ENCODE results near the gene CYP4F8. TPM values are rescaled to one million over a fixed set of nuclear protein-coding genes. Genes with fewer than 3 reads are reported as not detected.

CYP4F8 gene
- total RNA-seq, 4 donors from 2014 or later: not detected

- intact Hi-C loops (cut with DNase I): no loop called here
- H3K4me3 ChIP-seq: no peak overlapping the region
- H3K9me3 ChIP-seq: no peaks in the 10 kb centered on the region
- no peak overlapping the region for H3K27ac ChIP-seq (replicated peaks in 1 of 4)
- H3K36me3 ChIP-seq: no peaks in the 10 kb centered on the region
- peaks cover 0 to 44% (median 0%) of the 10 kb centered on the region in 4 donors for H3K27me3 ChIP-seq
- H3K4me1 ChIP-seq: no peaks in the 10 kb centered on the region
- no peak for DNase-seq (ENCODE audit: extremely low spot score)
- TF ChIP-seq POLR2AphosphoS5 (IDR thresholded peaks at IDR 0.05): no peak
- TF ChIP-seq POLR2A (IDR thresholded peaks at IDR 0.05; ENCODE audit: low read depth): no peak
- TF ChIP-seq EP300 (IDR thresholded peaks at IDR 0.05): no peak
- TF ChIP-seq, protein P1, sequence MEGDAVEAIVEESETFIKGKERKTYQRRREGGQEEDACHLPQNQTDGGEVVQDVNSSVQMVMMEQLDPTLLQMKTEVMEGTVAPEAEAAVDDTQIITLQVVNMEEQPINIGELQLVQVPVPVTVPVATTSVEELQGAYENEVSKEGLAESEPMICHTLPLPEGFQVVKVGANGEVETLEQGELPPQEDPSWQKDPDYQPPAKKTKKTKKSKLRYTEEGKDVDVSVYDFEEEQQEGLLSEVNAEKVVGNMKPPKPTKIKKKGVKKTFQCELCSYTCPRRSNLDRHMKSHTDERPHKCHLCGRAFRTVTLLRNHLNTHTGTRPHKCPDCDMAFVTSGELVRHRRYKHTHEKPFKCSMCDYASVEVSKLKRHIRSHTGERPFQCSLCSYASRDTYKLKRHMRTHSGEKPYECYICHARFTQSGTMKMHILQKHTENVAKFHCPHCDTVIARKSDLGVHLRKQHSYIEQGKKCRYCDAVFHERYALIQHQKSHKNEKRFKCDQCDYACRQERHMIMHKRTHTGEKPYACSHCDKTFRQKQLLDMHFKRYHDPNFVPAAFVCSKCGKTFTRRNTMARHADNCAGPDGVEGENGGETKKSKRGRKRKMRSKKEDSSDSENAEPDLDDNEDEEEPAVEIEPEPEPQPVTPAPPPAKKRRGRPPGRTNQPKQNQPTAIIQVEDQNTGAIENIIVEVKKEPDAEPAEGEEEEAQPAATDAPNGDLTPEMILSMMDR (IDR thresholded peaks at IDR 0.05): no peak
- WGBS: 56% methylated on average over 6 of the region's 6 CpGs
These were observed 37.7 kb upstream of the CYP4F8 start for GRCh38 chr19:15577184-15577771.

DNA sequence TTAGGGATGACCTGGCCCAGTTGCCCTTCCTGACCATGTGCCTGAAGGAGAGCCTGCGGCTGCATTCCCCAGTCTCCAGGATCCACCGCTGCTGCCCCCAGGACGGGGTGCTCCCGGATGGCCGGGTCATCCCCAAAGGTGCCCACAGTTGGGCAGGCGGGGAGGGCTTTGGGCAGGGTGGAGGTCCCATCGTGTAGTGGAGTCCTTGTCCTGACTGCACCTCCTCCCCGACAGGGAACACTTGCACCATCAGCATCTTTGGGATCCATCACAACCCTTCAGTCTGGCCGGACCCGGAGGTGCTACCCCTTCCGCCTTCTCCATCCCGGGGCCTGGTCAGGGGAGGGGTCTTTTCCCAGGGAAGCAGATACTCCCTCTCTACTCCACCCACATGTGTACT lies 31.7 kb upstream of the CYP4F8 start:
- TF ChIP-seq, protein P1 (IDR thresholded peaks at IDR 0.05): no peak
- TF ChIP-seq POLR2A (IDR thresholded peaks at IDR 0.05; ENCODE audit: low read depth): no peak
- no peak for TF ChIP-seq POLR2AphosphoS5 (IDR thresholded peaks at IDR 0.05)
- 65% methylated on average over 5 of the region's 12 CpGs for WGBS
- no peaks in the 10 kb centered on the region for H3K36me3 ChIP-seq
- intact Hi-C loops (cut with DNase I): no loop called here
- no peak for DNase-seq (ENCODE audit: extremely low spot score)
- H3K27me3 ChIP-seq: peaks cover 0 to 62% (median 9%) of the 10 kb centered on the region in 4 donors
- H3K27ac ChIP-seq (replicated peaks in 1 of 4): no peak overlapping the region
- peaks cover 0 to 8% (median 6%) of the 10 kb centered on the region in 4 donors for H3K4me1 ChIP-seq
- no peaks in the 10 kb centered on the region for H3K9me3 ChIP-seq
- no peak overlapping the region for H3K4me3 ChIP-seq

DNA sequence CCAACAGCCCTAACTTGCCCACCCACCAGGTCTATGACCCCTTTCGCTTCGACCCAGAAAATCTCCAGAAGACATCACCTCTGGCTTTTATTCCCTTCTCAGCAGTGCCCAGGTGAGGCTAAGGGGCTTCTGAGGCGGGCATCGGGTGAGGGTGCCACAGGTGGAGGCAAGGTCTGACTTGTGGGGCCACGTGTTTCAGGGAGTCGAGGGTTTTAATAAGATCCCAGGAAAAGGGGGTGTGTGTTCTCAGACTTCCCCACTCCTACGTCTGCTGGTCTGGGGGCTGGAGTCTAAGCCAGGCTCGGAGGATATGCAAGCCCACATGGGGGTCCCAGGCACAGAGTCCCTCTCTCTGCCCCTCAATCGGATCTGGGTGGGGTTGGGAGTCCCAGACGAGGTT lies 30.9 kb upstream of the CYP4F8 start:
- Histone ChIP-seq H3K27ac (replicated peaks in 1 of 4) (no peak overlapping the region), H3K4me1 (peaks cover 0 to 8% (median 6%) of the 10 kb centered on the region in 4 donors), H3K36me3 (no peaks in the 10 kb centered on the region), H3K9me3 (no peaks in the 10 kb centered on the region), H3K4me3 (peak overlapping the region in 1 of 4 donors; percentile 15), H3K27me3 (peaks cover 0 to 62% (median 10%) of the 10 kb centered on the region in 4 donors)
- 56% methylated on average over 5 of the region's 10 CpGs for WGBS
- DNase-seq (ENCODE audit: extremely low spot score): no peak
- TF ChIP-seq POLR2AphosphoS5 (IDR thresholded peaks at IDR 0.05): no peak
- TF ChIP-seq EP300 (IDR thresholded peaks at IDR 0.05): no peak
- intact Hi-C loops (cut with DNase I): no loop called here

DNA sequence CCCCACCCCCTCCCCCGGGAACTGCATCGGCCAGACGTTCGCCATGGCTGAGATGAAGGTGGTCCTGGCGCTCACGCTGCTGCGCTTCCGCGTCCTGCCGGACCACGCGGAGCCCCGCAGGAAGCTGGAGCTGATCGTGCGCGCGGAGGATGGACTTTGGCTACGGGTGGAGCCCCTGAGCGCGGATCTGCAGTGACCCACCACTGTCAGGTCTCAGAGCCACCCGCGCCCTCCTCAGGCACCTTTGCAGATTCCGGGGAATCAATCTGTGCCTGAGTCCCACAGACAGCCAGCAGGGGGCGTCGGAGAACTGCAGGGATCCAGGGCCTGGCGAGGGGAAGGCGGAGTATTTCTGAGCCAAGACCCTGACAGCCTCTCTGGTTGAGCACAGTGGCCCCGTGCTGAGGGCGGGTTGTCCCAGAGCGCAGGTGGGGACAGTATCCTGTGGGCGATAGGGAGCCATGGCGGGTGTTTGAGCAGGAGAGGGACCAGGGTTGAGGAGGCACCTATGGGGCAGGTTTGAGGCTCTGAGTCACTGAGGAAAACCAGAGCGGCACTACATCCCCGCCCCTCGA lies 30.4 kb upstream of the CYP4F8 start:
- H3K36me3 ChIP-seq: no peaks in the 10 kb centered on the region
- H3K9me3 ChIP-seq: no peaks in the 10 kb centered on the region
- no peak overlapping the region for H3K27ac ChIP-seq (replicated peaks in 1 of 4)
- intact Hi-C loops (cut with DNase I): no loop called here
- H3K4me1 ChIP-seq: peaks cover 0 to 8% (median 6%) of the 10 kb centered on the region in 4 donors
- no peak for DNase-seq (ENCODE audit: extremely low spot score)
- H3K4me3 ChIP-seq: peak overlapping the region in 2 of 4 donors; percentile 15 to 27
- TF ChIP-seq, protein P1 (IDR thresholded peaks at IDR 0.05): peak; percentile 68 to 93 (median 78)
- TF ChIP-seq POLR2A (IDR thresholded peaks at IDR 0.05; ENCODE audit: low read depth): no peak
- peaks cover 0 to 62% (median 12%) of the 10 kb centered on the region in 4 donors for H3K27me3 ChIP-seq
- 14% methylated on average over 17 of the region's 35 CpGs for WGBS

- H3K4me3 ChIP-seq: no peak overlapping the region
- H3K4me1 ChIP-seq: peaks cover 0 to 8% (median 6%) of the 10 kb centered on the region in 4 donors
- H3K9me3 ChIP-seq: peaks cover 0 to 9% (median 4%) of the 10 kb centered on the region in 4 donors
- no peak overlapping the region for H3K27ac ChIP-seq (replicated peaks in 1 of 4)
- no peaks in the 10 kb centered on the region for H3K36me3 ChIP-seq
- intact Hi-C loops (cut with DNase I): no loop called here
- TF ChIP-seq EP300 (IDR thresholded peaks at IDR 0.05): no peak
- no peak for DNase-seq (ENCODE audit: extremely low spot score)
- 74% methylated on average over 9 of the region's 9 CpGs for WGBS
- peaks cover 0 to 58% (median 12%) of the 10 kb centered on the region in 4 donors for H3K27me3 ChIP-seq
These were observed 27.4 kb upstream of the CYP4F8 start for GRCh38 chr19:15587663-15588062.

Data from esophagus muscularis mucosa (tissue), 4 donors.